ENCODE results near the gene BTN1A1.

BTN1A1 gene

DNA sequence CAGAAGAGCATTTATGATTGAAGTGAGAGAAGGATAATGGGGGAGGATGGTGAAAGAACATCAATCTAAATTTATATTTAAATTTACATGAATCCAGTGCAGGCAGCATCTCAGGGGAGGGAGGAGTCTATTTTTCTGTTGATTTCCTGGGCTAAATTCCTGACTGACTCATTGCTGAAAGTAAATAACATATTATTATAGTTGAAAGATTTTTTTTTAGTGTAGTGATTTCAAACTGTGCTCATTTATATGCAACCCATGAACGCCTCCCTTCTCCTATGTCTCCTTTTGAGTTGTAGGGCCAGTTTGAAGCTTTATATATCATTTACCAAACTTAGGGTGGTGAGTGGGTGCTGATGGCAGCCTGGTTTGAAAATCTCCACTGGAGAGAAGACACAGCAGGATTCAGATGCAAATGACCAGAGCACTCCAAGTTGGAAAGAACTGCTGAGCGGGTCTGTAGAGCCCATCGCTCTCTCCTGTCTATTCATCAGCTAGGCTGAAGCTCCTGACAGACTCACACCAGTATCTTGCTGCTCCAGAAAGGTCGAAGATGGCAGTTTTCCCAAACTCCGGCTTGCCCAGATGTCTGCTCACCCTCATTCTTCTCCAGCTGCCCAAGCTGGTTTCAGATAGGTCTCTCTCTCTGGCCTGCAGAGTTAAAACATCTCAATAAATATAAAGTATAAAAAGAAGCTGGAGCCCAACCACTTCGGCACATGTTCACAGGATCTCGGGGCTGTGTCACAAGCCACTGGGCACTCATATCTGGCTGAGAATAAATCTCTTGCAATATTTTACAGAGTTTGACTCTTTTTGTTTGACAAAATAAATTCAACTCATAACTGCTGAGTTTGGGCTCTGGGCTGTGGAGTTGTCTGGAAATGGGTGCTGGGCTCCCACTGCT, 24.0 kb upstream of the BTN1A1 start:
- DNase-seq (ENCODE audit: low read depth in 2 of 2): no peak

DNA sequence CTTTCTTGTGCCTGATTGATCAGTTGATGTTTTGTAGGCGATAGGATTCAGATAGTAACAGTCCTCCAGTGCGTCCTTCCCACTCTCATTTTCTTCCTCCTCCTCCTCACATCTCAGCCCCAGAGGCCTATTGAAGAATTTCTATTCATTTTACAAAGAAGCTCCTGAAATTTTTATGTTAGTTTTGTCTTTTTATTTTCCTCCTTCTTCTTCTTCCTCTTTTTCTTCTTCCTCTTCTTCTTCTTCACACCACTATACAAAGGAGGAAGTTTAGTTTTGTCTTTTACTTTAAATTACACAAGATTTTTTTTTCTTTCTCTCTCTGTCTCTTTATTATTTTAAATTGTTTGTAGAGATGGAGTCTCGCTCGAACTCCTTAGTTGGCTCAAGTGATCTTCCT, 23.2 kb upstream of the BTN1A1 start:
- no peak for DNase-seq (ENCODE audit: low read depth in 2 of 2)

DNA sequence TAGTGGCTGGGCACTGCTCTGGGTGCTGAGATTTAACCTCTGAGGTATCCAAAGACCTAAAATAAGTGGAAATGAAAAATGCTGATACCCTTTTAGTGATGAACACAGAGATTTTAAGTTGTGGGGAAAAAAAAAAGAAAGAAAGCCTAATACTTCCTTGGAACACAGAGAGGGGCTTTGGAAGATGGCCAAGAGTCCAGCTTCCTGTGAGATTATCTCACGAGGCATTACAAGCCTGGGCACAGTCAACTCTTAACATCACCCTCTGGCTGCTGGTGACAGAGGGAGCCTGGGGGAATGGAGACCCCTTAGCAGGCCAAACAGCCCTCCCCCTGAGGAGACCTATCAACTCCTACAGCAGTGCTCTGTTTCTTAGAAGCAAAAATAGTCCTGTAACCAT, 22.7 kb upstream of the BTN1A1 start:
- DNase-seq (ENCODE audit: low read depth in 2 of 2): no peak

DNA sequence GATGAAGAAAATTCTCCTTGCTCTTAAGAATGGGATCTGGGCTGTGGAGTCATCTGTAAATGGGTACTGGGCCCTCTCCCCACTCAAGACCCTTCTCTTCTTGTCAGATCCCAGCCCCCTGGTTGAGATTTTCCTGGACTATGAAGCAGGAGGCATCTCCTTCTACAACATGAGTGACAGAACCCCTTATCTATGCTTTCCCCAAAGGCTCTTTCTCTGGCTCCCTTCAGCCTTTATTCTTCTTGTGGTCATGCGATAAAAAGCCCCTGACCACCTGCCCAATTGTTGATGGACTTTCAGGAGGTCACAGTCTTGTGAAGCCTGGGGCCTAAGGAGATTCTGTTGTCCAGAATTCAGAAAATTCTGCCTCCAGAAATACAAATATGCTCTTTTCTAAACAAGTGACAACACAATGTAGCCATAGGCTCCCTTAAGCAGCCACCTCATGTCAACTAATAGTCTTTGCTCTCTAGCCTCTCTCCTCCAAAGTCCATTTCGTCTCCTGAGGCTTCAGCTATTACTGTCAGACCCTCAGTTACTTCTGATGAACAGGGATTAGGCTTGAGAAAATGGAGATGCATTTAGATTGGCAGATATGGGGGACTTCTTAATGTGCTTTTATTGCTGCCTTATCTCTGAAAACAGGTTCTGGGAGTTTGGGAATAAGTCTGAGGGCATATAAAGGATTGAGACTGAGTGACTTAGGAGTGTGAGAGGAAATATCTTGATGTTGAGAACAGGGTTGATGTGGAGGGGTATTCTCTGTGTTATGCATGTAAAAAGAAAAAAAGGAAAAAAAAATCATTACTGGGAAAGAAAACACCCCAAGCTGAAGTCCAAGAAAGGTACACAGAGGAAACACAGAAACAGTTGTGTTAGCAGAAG, 21.8 kb upstream of the BTN1A1 start:
- no peak for DNase-seq (ENCODE audit: low read depth in 2 of 2)

DNA sequence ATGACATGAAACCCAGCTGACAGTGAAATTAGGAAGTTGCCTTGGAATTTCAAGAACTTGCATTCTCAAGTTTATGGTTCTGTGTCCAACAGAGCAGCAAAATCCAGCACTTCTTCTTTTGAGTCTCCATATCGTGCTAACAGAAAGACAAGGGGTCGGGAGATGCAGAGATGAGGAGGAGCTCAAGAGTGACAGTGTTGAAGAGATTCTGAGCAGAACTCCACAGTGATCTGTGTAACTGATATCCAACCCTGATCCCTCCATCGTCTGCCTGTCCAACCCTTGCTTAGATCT, 21.2 kb upstream of the BTN1A1 start:
- no peak for DNase-seq (ENCODE audit: low read depth in 2 of 2)

DNA sequence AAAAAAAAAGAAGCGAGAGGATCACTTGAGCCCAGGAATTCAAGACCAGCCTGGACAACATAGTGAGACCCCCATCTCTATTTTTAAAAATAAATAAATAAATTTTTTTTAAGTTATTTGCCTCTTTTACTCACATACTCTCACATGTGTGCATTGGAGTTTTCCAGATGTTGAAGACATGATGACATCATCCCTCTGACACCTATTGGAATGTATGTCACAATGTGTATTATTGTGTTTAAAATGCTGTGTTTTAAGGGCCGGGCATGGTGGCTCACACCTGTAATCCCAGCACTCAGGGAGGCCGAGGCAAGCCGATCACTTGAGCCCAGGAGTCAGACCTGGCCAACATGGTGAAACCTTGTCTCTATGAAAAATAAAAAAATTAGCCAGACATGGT, 17.8 kb upstream of the BTN1A1 start:
- no peak for DNase-seq (ENCODE audit: low read depth in 2 of 2)

DNA sequence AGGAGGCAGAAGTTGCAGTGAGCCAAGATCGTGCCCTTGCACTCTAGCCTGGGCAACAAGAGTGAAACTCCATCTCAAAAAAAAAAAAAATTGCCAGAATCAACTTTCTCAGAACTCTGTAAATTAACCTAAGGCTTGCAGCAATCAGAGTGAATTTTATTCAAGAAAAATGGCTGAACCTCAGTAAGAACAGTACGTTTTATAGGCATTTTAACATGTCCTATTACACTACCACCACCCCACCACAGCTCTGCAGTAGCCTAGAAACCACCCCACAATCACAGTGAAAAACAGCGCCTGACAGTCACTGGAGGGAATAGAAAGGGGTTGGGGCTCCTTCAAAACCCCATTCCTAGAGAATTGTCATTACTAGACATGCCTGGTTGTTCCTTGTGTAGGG, 16.4 kb upstream of the BTN1A1 start:
- DNase-seq (ENCODE audit: low read depth in 2 of 2): no peak

DNA sequence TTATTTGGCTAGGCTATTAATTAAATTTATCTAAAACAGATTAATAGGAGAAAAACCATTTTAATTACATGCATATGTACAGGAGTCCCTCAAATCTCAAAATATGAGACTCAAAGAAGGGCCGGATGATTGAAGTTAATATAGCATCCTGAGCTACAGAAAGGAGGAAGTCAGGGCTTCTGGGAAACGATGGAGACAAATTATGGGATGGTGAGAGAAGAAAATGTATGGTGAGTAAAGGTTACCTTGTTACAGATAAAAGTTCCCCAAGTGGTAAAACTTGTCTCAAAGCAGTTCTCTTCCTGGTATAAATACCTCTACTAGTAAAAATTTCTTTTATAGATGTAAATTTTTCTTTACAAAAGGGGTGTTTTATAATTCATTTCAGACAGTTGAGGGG, 15.9 kb upstream of the BTN1A1 start:
- no peak for DNase-seq (ENCODE audit: low read depth in 2 of 2)

DNA sequence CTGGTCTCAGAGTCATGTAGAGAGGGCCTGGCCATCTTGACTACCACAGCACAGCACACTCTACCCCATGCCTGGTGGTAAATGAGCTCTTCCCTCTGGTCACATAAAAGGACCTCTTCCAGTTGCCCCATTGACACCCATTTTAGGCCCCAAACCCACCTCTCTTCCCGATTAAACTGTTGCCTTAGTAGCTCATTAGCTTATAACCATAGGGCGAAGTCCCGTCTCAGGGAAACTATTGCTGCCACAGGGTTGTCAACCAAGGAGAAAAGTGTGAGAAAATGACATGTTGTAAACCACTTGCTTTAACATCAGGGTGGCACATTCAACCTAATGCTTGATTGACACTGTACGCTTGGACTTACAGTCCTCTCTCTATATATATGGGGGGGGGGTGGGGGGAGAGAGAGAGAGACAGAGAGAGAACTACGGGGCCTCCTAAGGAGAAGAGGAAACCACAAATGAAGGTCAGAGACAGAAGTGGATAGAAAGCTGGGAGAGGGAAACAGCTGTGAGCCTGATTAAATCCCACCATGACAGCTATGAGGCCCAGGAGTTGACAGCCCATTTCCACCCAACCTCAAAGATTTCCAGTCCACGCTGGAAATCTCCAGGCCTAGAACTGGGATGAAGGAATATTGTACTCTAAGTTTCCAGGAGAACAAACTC, 14.9 kb upstream of the BTN1A1 start:
- no peak for DNase-seq (ENCODE audit: low read depth in 2 of 2)

DNA sequence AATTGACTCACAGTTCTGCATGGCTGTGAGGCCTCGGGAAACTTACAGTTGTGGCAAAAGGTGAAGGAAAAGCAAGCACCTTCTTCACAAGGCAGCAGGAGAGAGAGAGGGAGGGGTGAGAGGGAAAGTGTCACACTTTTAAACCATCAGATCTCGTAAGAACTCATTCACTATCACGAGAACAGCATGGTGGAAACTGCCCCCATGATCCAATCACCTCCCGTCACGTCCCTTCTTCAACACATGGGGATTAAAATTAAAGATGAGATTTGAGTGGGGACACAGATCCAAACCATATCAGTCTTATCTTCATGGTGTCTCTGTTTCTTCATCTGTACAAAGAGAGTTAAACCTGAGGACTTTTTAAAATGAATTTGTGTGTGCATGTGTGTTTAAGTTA, 13.7 kb upstream of the BTN1A1 start:
- no peak for DNase-seq (ENCODE audit: low read depth in 2 of 2)

DNA sequence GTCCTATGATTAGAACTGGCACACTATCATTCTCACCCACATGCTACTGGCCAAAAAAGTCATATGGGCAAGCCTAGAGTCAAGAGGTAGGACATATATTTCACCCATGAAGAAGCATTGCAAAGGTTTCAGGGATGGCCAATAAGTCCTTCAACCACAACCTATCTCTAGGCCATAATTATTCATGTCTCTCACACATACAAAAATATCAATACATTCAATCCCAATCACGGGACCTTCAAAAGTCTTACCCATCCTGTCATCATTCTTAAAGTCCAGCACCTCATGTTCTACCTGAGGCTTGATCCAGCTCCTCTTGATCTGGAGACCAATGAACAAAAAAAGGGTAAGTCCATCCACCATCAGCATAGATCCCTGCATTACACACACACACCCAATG, 12.6 kb upstream of the BTN1A1 start:
- DNase-seq (ENCODE audit: low read depth in 2 of 2): no peak

DNA sequence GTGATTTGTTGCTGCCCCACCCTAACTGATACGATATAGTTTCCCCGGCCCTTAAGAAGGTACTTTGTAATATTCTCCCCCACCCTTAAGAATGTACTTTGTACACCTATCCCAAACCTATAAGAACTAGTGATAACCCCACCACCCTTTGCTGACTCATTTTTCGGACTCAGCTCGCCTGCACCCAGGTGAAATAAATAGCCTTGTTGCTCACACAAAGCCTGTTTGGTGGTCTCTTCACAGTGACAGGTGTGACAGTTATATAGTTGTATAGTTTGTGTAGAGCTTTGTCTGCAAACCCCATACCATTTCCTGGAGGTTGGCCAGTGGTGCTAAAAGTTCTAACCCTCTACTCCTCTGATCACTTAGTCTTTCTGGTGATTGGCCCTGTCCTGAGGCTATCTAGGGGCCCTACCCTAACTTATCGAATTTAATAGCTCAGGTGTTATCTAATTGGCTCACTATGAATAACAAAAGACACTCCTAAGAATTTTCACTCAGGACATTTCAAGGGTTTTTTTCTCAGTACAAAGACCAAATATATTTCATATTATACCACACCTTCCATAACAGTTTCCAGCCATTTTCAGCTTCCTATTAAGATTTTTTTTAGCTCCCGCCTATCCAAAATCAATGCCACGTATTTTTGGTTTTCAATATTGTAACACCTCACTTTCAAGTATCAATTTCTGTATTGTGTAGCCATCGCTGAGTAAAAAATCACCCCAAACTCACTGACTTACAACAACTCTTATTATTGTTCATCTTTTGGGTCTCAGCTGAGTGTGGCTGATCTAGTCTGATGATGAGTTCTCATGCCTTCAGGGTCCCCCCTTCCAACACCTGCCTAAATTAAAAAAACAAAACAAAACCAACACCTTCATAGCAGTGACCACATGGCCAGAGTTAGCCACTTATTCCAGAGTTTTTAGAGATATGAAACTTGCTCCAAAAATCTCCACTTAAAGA, 9.8 kb upstream of the BTN1A1 start:
- DNase-seq (ENCODE audit: low read depth in 2 of 2): no peak

DNA sequence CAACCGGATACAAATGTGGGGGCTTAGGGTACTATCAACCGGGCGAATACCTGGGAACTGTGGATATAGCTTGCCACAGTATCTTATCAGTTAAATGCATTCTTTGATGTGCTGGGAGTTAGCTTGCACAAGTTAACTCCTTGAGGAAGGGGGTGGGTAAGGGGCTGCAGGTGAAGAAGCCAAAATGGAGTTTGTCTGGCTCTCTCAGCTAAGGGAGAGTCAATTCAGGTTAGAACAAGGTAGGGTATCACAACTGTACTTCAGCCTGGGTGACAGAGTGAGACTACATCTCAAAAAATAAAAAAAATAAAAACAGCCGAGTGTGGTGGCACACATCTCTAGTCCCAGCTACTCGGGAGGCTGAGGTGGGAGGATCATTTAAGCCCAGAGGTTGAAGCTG, 8.5 kb upstream of the BTN1A1 start:
- no peak for DNase-seq (ENCODE audit: low read depth in 2 of 2)

DNA sequence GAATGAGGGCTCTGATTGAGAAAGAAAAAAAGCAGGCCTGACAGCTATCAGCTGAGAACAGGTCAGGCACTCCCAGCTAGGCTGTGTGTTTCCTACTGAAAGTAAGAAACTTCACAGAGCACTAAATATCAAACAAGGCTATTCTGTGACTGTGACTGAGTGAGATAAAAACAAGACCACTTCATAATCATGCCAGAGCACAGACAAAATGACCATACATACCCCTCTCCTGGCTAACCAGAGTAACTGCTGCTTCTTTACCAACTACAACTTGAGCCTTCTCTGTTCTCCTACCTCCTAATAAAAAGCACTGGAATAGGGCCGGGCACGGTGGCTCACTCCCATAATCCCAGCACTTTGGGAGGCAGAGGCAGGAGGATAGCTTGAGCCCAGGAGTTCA, 6.8 kb upstream of the BTN1A1 start:
- DNase-seq (ENCODE audit: low read depth in 2 of 2): no peak

DNA sequence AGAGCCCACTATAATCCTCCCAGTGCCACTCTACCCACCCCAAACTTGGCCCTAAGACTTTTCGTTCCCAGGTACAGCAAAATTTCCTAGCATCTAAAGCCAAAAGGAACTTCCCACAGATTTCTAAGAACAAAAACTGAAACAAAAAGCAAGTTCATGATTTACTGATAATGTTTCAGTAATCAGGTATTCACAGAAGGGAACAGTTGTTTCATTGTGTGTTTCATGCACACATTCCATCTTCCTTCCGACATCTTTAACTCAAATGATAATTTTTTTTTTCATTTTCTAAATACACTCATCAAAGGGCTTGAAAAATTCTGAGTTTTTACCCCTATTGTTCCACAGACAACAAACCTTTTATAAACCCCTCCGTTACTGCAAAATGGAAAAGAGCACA, 6.0 kb upstream of the BTN1A1 start:
- DNase-seq (ENCODE audit: low read depth in 2 of 2): no peak

DNA sequence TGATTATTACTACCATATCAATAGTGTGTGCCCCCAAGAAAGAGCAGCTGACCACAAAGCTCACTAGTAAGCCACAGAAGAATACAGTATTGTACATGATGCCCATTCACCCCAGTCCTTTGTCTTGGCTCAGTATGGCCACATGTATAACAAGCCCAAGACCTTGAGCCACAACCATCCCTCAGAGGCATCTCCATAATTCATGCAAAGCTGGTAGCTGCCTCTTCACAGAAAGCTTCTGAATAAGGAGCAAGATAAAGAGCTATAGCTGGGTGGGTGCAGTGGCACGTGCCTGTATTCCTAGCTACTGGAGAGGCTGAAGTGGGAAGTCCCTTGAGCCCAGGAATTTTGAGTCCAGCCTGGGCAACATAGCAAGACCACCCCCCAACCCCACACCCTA, 4.8 kb upstream of the BTN1A1 start:
- no peak for DNase-seq (ENCODE audit: low read depth in 2 of 2)

DNA sequence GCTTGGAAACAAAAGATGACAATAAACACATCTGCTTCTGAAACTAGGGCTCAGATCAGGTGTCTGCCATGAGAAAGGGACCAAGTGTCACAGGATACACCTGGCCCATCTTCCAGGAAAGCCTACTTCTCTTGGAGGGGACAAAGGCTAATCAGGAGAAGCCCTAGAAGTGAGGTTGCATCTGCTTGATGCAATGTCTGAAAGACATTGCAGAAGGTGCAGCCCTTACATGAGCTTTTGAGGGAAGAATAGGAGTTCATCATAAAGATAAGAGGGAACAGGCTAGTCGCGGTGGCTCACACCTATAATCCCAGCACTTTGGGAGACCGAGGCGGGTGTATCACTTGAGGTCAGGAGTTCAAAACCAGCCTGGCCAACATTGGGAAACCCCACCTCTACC, 2.5 kb upstream of the BTN1A1 start:
- DNase-seq (ENCODE audit: low read depth in 2 of 2): no peak

DNA sequence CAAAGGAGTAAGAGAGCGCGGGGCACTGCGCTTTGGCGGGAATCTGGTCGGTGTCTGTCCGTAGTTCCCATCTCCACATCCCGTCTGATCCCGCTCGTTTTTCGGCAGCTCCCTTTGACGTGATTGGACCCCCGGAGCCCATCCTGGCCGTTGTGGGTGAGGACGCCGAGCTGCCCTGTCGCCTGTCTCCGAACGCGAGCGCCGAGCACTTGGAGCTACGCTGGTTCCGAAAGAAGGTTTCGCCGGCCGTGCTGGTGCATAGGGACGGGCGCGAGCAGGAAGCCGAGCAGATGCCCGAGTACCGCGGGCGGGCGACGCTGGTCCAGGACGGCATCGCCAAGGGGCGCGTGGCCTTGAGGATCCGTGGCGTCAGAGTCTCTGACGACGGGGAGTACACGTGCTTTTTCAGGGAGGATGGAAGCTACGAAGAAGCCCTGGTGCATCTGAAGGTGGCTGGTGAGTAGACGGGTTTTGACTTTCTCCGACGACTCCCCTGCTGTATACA, 1.4 kb downstream of the BTN1A1 start:
- DNase-seq (ENCODE audit: low read depth in 2 of 2): peak; percentile 7 to 15

DNA sequence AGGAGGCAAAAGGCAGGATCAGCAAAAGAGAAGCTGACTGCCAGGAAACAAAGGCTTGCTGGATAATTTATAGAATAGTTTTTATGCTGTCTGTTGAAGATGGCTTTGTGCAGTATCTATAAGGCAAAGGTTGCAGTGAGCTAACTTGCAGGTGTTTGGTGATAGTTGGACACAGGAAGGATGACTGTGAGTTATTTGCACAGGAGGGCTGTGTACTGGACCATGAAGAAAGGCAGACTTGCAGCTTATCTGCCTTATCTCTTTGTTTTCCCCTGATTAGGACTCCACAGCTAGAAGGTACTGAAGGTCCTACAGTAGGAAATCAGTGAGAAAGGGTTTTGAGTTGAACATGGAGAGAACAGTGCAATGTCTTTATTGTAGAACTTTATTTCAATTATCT, 2.1 kb downstream of the BTN1A1 start:
- DNase-seq (ENCODE audit: low read depth in 2 of 2): no peak

DNA sequence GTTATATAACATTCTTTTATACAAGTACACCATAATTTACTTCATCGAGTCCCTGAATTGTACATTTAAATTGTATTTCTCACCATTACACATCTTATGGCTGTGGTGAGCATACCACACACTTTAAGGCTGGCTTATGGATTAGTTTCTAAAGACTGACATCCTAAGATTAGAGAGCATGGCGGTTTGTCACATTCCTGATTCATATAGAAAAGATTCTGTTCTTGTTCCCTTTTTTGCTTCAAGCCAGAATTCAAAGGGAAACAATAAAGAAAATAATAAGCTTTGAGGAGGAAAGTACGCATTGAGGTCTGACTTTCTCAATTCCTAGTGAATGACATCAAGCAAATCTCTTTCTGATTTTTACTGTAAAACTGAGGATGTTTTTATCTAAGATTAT, 2.5 kb downstream of the BTN1A1 start:
- no peak for DNase-seq (ENCODE audit: low read depth in 2 of 2)

DNA sequence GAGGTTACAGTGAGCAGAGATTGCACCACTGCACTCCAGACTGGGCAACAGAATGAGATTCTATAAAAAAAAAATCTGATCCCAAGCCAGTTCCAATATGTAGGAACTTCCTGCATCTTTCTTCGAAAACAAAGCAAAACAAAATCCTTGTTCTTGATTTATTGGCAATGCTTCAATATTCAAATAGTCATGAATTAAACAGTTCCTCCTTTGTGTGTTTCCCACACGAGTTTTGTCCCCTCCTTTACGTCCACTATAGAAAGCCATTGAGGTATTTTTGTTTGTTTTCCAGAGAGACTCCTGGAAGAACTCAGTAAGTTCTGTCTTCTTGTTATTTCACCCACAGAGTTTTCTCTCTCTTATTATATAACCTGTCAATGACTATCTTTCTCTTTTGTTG, 7.6 kb downstream of the BTN1A1 start:
- DNase-seq (ENCODE audit: low read depth in 2 of 2): no peak

All from stimulated activated CD8-positive, alpha-beta memory T cell treated with anti-CD3 and anti-CD28 coated beads, Interleukin-2, amount 100 ng/mL, for 48 hours (primary cell).